KG1 (cell line): ENCODE data around the gene LRP1-AS.

Experiments
- DNase-seq: peaks from one replicate; lab custom pipeline; 2025; lab: John Stamatoyannopoulos, UW

Gene LRP1-AS

GRCh38 chr12:57098546-57098945 is 48.9 kb downstream of the LRP1-AS start:
- DNase-seq = no peak

GRCh38 chr12:57097554-57097835 is 49.9 kb downstream of the LRP1-AS start:
- DNase-seq = no peak

DNA sequence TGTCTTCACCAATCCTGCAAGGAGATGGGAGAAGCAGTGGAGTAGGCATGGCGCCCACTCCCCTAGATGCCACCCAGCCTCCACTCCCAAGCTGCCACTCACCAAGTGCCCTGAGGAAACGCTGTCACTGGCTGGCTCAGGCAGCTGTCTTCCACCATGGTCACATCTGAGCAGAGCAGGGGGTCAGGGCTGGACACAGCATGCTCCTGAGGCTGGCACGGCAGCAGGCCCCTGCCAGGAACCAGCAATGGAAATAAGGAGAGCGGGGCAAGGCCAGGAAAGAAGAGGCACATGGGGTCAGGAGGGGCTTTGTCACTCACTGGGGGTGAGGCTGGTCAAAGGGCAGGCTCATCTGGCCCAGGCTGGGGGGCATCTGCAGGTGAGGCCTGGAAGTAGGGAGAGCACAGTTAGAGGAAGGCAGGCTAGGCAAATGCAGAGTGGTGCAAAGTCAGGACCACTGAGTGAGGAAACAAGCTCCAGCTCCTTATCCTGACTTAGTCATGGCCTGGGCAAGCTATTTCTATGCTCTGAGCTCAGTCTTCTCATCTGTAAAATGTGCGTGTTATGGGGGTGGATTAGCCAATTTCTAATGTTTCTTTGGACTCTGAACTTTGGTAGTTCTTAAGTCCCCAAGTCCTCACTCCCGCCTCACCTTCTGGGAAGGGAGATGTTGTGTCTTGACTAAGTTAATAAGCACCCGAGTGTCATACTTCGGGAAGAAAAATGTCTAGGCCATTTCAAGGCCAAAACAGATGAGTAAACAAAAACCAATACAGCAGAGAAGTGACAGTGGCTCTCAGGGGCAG is 50.5 kb downstream of the LRP1-AS start:
- no peak for DNase-seq

- no peak for DNase-seq
Observed at GRCh38 chr12:57096099-57096572, 51.3 kb downstream of the LRP1-AS start.

DNA sequence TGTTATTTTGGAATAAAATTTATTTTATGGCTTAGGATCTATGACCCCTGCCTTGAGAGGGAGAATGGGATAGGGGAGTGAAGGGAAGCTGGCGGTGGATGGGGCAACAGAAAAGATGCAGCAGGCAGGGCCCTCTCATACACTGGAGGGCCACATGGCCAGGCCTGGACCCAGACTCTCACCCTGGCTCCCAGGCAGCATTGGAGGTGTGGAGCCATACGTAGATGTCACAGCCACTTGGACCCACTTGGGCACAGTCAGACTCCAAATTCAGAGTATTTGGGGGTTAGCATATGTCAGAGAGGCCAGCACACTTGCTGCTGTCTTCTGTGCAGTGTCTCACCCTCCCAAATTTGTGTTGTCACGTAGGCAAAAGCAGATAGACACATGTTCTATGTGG is 52.0 kb downstream of the LRP1-AS start:
- DNase-seq = no peak
